Measurements from ENCODE around the gene FANCC.
"Not testable (repeated sequence)": the region's sequence is repeated elsewhere in the genome, so short reads cannot be mapped to it uniquely, and the experiment has no call there.

Gene FANCC

GRCh38 chr9:95317119-95317892 lies at the start of gene FANCC:
Gene FANCC, minus strand, starts transcription at chr9:95317709. Its CDS starts 68,418 bp downstream, at chr9:95249291.
- peak; percentile 94 for DNase-seq

- DNase-seq = no peak
Measured at GRCh38 chr9:95366731-95367325, 49.3 kb upstream of the FANCC start.

GRCh38 chr9:95365766-95366165 lies 48.3 kb upstream of the FANCC start:
- DNase-seq = no peak

DNA sequence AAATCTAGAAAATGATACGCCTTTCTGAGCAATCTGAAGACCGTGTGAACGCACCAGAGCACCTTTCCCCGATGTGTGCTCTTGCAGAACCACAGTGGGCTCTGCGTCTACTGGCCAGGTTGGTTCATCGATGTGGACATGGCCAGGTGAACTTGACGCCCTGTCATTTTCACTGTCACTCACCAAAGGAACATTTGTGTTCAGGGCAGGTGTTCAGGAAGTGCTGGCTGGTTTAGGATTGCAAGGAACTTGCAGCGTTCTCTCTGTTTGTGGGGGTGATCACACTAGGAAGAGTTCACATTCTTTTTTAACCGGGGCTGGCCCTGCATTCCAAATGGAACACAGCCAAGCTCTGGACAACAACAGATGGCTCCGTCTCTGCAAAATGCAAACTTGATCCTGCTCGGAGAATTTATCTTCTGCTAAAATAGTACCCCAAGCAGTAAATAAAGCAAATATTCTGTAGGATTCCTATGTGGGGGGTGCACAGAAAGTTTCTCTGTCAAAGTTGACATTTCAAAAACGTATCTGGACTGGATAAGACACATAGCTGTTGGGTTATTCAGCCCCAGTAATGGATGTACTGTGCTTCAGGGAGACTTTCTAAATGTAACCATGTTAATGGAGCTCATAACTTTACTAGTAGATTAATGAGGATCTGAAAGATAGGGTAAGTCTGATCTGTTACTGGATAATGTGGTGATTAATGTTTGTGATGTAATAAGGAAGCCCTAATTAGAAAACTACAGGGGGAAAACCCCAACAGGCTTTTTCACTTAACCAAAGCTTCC lies 45.7 kb upstream of the FANCC start:
- peak; percentile 14 for DNase-seq

- no peak for DNase-seq
Measured at GRCh38 chr9:95360866-95361265, 43.4 kb upstream of the FANCC start.

DNA sequence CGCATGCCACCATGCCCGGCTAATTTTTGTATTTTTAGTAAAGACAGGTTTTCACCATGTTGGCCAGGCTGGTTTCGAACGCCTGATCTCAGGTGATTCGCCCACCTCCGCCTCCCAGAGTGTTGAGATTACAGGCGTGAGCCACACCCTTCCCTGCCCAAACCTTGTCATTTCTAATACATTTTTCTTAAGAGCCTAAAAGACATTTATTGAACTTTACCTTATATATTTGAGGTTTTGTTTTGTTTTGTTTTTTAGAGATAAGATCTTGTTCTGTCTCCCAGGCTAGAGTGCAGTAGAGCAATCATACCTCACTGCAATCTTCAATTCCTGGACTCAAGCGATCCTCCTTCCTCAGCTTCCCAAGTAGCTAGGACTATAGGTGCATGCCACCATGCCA lies 39.8 kb upstream of the FANCC start:
- no peak for DNase-seq

GRCh38 chr9:95355500-95355899 lies 38.0 kb upstream of the FANCC start:
- no peak for DNase-seq

DNA sequence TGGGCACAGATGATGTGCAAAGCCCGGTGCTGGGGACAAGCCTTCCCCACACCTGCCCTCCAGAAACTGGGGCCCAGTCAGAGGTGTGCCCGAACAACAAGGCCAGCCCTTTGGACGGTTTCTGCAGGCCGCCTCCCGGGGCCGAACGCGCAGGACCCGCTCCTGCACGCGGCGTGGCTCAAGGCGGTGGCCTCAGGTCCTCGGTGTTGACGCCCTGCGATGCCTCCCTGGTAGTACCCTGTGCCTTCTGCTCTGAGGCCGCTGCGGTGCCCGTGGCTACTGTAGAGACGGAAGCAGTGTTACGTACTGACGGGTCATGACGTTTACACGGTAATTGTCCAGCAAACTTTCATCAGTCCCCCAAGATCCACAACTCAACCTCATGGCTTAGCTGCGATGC lies 33.5 kb upstream of the FANCC start:
- DNase-seq = no peak

DNA sequence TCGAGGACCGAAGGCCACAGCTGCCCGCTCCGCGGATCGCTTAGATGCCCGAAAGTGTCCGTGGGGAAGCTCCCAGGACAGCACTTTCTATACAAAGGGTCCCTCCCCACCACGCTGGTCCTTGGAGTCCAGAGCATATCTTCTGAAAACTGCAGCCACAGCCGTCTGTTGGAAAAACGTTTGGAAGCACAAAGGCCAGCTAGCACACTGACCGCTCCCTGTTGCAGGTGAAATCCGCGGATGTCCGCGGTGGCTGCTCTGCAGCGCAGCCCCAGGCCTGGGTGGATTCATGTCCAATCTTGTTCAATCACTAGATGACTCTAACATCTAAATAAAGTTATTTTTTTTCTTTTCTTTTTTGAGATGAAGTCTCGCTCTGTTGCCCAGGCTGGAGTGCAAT lies 32.8 kb upstream of the FANCC start:
- DNase-seq = no peak

DNA sequence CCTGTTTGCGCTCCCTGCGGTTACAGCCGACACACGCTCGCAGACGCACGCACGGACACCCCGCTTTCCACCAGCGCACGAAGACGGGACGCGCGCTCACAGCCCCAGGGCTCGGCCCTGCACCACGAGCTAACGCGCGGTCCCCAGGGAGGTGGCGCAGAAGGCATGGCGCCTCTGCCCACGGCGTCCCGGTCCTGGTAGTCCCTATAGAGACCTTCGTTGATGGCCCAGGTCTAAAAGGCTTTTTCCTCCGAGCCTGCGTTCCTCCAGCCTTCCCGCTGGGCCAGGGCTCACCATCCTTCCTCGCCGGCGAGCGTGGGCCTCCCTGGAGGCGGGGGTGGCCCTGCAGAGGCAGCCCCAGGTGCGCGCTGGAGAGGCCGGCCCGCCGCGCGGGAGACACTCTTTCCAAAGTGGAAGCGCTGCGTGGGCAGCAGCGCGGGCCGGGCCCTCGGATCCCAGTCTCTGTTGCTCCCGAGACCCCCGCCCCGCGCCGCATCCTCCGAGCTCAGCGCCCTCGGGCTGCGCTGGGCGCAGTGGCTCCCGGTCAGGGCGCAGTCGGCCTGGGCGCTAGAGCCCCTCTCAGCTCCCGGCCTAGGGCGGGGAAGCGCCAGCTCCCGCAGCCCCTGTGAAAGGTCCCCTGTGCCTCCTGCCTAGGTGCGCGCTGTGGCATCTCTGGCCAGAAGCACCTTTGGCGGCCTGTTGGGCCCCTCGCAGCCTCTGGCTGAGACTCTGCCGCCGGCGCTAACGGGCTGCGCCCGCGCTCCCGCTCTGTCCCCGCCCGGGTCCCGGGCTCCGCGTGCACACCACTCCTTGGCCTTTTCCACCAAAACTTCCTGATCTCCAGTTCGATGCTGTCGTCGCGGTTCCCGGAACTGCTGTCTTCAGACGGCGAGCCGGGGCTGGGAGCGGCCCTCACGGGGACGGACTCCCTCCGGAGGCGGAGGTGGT lies 31.9 kb upstream of the FANCC start:
- peak; percentile 16 for DNase-seq

GRCh38 chr9:95346021-95346420 lies 28.5 kb upstream of the FANCC start:
- DNase-seq = no peak

GRCh38 chr9:95344735-95345325 lies 27.3 kb upstream of the FANCC start:
- no peak for DNase-seq

DNA sequence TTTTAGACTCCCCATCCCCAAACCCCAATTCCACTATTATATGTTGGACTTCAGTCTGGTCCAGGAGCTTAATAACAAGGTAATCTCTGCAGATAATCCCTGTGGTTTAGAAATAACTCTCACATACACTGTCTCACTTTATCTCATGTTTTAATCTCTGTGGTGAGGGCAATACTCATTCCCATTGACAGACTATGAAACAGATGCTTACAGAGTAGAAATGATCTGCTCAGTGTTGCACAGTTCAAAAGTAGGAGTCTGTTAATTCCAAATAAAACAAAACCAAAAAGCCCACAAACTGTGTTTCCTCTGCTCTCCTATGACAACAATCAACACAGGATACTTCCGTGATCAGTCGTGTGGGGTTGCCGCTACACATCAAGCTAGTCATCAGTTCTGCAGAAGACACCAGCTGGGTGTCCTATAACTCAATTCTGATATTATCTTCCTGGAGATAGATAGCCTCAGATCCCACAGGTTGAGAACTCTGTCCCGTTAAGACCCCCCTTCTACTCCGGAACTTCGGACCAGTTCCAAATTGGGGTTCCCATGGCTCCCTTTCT lies 26.3 kb upstream of the FANCC start:
- no peak for DNase-seq

DNA sequence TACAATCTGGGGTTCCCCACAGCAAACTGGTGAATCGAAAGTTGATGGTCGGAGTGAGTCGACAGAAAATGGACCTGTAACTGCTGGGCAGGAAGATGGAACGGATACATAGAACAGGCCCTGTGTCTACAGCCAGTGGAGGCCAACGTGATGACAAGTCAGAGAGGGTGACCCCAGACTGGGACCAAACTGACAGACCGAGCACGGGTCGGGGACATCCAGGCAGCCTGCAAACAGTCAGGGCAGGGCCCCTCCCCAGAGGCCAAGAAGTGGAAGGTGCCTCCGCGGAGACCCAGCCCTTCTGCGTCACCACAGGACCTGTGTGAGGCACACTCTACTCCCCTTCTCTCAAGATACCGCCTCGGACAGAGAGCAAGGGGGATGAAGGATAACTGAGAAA lies 25.1 kb upstream of the FANCC start:
- no peak for DNase-seq

DNA sequence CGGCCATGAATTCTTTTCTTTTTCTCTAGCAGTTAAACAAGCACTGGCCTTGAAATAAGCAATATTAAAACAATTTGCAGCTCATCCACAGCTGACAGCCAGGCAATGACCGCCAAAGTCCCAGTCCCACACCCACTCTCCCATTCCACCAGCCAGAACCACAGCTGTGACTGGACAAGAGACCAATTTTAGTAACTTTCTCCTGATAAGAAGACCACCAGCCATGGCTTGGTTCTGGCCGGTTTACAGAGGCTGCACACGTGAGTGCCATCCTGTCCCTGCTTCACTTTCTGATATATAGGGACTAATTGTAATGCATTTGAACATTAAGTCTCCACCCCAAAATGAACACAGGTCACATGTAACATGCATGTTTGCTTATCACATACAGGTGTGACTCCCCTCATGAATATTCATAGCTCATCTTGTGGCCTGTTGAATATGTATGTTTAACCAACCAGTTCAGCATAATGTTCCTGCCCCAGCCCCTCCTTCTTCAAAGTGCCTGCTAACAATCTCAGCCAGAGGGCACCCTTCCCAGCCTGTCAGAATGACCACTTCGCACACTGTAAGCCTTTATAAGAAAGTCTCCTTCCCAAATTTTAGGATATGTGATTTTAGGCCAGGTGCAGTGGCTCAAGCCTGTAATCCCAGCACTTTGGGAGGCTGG lies 23.9 kb upstream of the FANCC start:
- peak; percentile 15 for DNase-seq

DNA sequence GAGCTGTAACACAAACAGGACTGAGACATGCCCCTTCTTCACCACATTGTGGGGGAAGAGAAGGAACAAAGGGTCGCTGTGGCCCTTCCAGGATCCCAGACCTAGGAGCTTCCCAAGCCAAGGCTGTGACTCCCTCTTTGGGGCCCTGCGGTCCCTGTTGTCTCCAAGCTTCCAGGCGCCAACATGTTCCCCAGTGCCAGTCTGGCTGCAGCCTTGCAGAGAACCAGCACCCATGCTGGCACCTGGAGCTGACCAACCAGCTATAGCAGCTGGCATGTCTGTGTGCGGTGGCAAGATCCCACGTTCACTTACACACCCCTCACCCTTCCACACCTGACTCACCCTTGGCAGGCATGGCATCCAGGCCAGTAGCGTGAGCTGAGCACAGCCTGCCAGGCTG lies 20.7 kb upstream of the FANCC start:
- DNase-seq = no peak

- DNase-seq = no peak
Measured at GRCh38 chr9:95336281-95336680, 18.8 kb upstream of the FANCC start.

GRCh38 chr9:95333426-95333825 lies 15.9 kb upstream of the FANCC start:
- DNase-seq = no peak

GRCh38 chr9:95332860-95333259 lies 15.4 kb upstream of the FANCC start:
- no peak for DNase-seq

DNA sequence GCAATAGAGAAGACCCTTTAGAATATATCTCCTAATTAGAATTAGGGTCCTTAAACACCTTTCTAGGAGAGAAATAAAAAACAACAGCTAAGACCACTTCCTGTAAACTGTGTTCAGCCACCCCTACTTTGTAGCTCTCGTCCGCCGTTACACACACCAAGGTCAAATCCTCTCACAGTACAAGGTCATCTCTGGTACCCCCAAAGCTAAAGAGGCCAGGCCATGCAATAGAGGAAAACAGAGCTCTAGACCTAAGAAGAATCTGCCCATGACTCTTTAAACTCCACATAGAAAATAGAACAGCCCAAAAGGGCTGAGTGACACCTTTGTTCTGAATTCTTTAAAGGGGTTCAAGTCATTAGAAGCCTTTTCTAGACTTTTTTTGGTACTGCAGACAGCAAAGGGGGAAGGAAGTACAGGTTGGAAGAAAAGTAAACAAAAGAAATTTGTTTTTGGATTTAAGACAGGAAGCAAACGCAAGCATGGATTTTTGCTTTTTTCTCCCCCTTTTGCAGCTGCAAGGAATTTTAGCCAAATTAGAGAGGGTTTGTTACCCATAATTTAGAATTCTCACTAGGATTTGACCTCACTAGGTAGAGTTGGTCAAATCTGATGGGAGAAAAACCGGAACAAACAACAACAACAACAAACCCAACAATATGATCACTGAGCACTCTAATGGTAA lies 13.4 kb upstream of the FANCC start:
- no peak for DNase-seq

DNA sequence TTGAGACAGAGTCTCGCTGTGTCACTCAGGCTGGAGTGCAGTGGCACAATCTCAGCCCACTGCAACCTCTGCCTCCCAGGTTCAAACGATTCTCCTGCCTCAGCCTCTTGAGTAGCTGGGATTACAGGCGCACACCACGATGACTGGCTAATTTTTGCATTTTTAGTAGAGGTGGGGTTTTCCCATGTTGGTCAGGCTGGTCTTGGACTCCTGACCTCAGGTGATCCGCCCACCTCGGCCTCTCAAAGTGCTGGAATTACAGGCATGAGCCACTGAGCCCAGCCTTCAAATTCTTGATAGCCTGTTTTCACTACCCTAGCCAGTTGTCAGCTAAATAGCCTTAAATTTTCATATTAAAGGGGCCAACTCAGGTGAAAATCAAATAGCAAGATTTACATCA lies 11.6 kb upstream of the FANCC start:
- not testable (repeated sequence) for DNase-seq

Measured in EL (cell line).